A172 (cell line): ENCODE results near the gene PRKD3. TPM values are rescaled to one million over a fixed set of nuclear protein-coding genes. Genes with fewer than 3 reads are reported as not detected.
"Not testable (repeated sequence)": the region's sequence is repeated elsewhere in the genome, so short reads cannot be mapped to it uniquely, and the experiment has no call there.

ENCODE experiments used
- DNase-seq: peaks from one replicate; pipeline ENCODE4 v3.0.0-alpha.2; 2015; ENCODE audit warnings: low spot score
- total RNA-seq: library from RNA; depleted of rRNA; stranded (reverse); fragments of >200 nt; shearing (Covaris generic); gene quantifications from 2 replicates; pipeline ENCODE4 v1.2.3, GENCODE V29; 2014; rRNA removed

The PRKD3 gene
- total RNA-seq, 1 experiment from 2014 or later: 59.8 TPM

GRCh38 chr2:37316181-37316580, 8.5 kb downstream of the PRKD3 start:
- no peak for DNase-seq

GRCh38 chr2:37315364-37315763, 9.3 kb downstream of the PRKD3 start:
- no peak for DNase-seq

GRCh38 chr2:37307500-37307899, 17.1 kb downstream of the PRKD3 start:
- DNase-seq: no peak

- DNase-seq: no peak
Observed at GRCh38 chr2:37306024-37306423, 18.6 kb downstream of the PRKD3 start.

- DNase-seq: no peak
Observed at GRCh38 chr2:37302701-37303252, 21.9 kb downstream of the PRKD3 start.

- DNase-seq: no peak
Observed at GRCh38 chr2:37301408-37301807, 23.2 kb downstream of the PRKD3 start.

GRCh38 chr2:37300578-37300977, 24.1 kb downstream of the PRKD3 start:
- DNase-seq: no peak

- no peak for DNase-seq
Observed at GRCh38 chr2:37300146-37300545, 24.5 kb downstream of the PRKD3 start.

GRCh38 chr2:37297632-37298031, 27.0 kb downstream of the PRKD3 start:
- DNase-seq: no peak

- no peak for DNase-seq
Observed at GRCh38 chr2:37295469-37296073, 29.1 kb downstream of the PRKD3 start.

GRCh38 chr2:37294858-37295257, 29.8 kb downstream of the PRKD3 start:
- DNase-seq: not testable (repeated sequence)

- DNase-seq: no peak
Observed at GRCh38 chr2:37291680-37292079, 33.0 kb downstream of the PRKD3 start.

- no peak for DNase-seq
Observed at GRCh38 chr2:37287966-37288365, 36.7 kb downstream of the PRKD3 start.

GRCh38 chr2:37284381-37284780, 40.3 kb downstream of the PRKD3 start:
- DNase-seq: no peak

- DNase-seq: peak; percentile 57
Observed at GRCh38 chr2:37283207-37283606, 41.4 kb downstream of the PRKD3 start.

GRCh38 chr2:37282746-37283145, 41.9 kb downstream of the PRKD3 start:
- no peak for DNase-seq

GRCh38 chr2:37281916-37282315, 42.7 kb downstream of the PRKD3 start:
- DNase-seq: no peak

GRCh38 chr2:37276291-37276690, 48.3 kb downstream of the PRKD3 start:
- DNase-seq: no peak

Other genes with a start within 250 kb of the PRKD3 start
- gene HEATR5B, start 240.5 kb downstream of the PRKD3 start, total RNA-seq: 14.4 and 31.5 TPM in 2 replicates
- gene GPATCH11, start 240.3 kb downstream of the PRKD3 start, total RNA-seq: 13.3 and 15.4 TPM in 2 replicates
- 33.7 and 43.1 TPM in 2 replicates for gene EIF2AK2, start 167.9 kb downstream of the PRKD3 start, total RNA-seq
- not detected in 2 replicates for gene SULT6B1, start 136.2 kb downstream of the PRKD3 start, total RNA-seq
- gene CEBPZOS, start 128.3 kb downstream of the PRKD3 start, total RNA-seq: 29.5 and 45.3 TPM in 2 replicates
- gene CEBPZ, start 93.2 kb downstream of the PRKD3 start, total RNA-seq: 62.1 and 89.8 TPM in 2 replicates
- gene NDUFAF7, start 93.2 kb downstream of the PRKD3 start, total RNA-seq: 12.0 and 18.1 TPM in 2 replicates
- 18.4 and 21.6 TPM in 2 replicates for gene QPCT, start 19.8 kb upstream of the PRKD3 start, total RNA-seq